SW 1271 (cell line): ENCODE results near the gene RAET1L.
"Not testable (repeated sequence)": the region's sequence is repeated elsewhere in the genome, so short reads cannot be mapped to it uniquely, and the experiment has no call there.

Experiments used
- DNase-seq, 2 experiments: peaks; one replicate each; lab custom pipeline; 2025; lab: John Stamatoyannopoulos, UW

Gene RAET1L

DNA sequence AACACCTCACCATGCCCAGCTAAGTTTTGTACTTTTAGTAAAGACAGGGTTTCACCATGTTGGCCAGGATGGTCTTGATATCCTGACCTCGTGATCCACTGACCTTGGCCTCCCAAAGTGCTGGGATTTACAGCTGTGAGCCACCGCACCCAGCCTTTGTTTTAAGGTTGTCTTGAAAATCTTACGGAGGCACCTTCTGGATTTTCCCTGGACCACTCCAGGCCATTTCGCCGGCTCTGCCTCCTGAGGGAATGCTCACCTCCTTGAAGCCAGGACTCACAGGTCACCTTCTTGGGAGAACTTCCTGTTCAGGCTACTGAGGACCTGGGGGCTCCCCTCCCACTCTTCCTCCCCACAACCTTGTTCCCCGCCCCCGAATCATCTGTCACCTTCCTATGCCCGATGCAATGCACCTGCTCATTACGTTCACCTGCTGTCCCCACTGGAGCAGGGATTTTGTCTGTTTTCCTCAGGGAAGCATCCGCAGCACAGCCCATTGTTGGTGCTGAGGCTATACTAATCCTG lies 19.4 kb upstream of the RAET1L start:
- no peak for DNase-seq

DNA sequence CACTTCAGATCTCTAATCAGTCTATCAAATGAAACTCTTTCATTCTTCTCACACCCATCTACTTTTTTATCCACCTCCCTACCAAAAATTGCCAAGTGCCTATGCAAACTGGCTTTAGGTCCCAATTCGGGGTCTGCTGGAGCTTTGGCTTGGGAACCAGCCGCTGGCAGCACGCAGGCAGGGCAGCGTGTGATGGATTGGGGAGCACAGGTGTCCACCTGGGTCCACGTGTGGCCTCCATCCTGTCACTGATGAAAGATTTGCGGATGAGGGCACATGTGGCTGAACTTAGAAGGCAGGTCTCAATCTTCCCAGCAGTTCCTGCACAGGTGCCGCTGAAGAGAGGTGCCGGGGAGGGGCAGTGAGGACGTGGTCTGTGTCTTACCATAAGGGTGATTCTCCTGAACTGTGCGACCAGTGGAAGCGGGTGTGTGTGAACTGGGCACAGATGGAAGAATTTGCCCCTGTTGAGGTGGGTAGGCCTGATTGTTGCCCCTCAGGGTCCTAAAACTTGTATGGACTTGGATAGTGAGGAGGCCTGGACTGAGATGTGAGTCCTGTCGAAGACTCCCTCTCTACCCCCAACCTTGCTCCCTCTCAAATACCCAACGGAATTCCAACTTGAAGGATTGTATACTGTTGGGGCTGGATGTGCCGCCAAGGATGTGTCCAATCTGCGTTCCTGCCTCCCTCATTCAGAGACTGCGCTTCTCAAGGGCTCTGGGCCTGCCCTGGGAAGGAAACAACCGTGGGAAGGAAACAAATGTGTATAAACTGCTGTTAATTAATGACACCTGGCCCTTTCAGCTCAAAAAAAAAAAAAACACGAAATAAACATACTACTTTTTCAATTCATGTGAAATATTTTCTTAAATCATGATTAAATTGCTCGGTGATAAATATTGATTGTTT lies 18.4 kb upstream of the RAET1L start:
- no peak for DNase-seq

DNA sequence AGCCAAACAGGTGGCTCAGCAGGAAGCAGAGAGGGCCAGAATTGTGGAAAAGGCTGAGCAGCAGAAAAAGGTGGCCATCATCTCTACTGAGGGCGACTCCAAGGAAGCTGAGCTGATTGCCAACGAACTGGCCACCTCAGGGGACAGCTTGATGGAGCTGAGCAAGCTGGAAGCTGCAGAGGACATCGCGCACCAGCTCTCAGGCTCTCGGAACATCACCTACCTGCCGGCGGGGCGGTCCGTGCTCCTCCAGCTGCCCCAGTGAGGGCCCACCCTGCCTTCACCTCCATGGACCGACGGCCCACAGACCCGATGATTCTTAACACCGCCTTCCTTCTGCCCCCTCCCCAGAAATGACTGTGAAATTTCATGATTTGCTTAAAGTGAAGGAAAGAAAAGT lies 17.8 kb upstream of the RAET1L start:
- DNase-seq: no peak

DNA sequence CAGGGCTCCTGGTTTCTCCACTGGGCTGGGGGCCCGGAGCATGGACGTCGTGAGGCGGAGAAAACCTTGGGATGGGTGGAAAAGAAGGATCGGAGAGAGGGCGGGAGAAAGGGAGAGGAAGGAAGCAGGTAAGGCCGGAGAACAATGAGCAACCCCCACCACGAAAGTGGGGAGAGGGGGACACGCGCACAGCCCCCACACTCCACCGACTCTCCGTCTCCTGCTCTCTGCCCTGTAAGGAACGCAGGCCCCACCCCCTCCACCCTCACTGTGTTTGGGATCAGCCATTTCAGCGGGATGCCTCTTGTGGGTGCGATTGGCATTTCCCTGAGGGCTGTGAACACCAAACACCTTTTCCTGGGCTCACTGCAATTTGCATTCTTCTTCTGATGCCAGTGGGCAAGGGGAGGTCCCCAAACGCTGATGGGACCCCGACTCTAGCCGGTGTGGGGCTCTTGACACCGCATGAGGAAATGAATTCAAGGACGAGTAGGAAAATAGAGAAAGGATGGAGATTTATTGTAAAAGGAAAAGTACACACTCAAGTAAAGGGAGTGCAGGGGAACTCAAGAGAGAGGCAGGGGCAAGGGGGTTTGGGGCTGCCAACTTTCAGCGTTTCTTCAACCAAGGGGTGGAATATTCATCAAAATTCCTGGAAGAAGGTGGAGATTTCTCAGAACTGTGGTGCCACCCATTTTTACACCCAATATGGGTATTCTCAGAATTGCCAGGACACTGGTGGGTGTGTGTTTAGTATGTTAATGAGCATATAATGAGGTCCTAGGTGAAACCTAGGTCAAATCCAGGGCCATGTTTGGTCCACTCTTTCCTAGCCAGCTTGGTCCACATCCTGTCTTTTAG lies 13.1 kb upstream of the RAET1L start:
- no peak for DNase-seq

DNA sequence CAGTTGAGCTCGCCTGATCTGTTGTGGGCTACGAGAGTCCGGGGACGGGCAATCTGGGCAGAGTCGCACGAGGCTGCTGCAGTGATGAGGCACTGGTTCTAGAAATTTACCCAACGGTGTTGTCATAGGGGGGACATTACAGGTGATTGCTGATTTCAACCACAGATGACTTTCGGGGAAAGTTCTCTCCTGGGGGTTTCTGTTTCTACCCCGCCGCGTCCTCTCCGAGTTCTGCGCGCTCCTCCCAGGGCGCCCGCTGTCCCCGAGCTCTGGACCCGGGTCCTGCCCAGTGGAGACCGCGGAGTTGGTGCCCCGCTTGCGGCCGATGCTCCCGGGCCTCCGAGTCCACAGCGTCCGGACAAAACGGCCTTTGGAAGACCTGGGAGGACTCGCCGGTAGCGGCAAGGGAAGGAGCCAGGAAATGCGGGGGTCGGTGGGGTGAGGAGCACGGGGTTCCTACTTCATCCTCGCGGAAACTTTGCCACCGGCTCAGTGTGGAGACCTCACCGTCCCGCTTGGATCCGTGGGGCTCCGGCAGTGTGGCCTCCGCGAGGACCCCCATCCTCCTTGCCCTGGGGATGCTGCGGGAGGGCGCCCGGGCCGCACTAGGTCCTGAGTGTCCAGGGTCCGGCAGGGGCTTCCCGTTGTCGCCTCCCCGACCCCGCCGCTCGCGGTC lies 12.3 kb upstream of the RAET1L start:
- no peak for DNase-seq

DNA sequence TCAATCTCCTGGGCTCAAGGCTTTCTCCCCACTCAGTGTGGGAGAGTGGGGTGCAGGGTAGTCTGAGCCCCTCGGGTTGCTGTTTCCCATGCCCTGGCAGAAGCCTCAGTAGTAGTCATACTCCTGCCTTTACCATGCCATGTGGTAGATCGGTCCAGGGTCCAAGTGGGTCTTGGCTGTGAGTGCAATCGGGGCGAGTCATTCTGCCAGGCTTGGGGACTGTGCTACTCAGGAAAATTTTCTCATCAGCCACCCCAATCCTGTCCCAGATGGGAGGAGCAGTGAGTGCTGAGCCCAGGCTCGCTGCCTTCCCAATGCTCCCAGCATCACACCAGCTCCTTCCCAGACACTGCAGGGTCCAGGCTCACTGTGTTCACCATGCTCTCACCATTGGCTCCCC lies 10.7 kb upstream of the RAET1L start:
- no peak for DNase-seq

DNA sequence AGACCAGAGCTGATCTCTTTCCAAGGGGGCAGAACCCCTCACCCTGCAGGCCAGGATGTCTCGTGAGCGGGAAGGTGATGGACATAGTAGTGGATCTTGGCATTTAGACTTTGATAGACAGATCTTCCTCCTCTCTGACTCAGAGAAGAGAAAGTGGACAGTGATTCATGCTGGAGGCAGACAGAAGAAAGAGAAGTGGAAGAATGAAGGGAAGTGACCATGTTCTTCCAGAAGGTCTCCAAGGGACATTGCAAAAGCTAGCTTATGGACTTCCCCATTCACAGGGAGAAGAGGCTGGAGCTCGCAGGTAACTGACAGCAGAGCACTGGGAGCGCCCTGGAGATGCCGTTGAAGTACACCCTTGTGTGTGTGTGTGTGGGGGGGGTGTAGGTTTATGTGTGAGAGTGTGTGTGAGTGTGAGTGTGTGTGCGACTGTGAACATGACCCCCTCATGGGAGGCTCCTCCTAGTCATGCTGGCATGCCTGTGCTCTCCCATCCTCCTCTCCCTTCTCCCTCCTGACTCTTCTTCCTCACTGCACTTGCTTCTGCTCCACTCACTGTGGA lies 8.0 kb upstream of the RAET1L start:
- DNase-seq: no peak

DNA sequence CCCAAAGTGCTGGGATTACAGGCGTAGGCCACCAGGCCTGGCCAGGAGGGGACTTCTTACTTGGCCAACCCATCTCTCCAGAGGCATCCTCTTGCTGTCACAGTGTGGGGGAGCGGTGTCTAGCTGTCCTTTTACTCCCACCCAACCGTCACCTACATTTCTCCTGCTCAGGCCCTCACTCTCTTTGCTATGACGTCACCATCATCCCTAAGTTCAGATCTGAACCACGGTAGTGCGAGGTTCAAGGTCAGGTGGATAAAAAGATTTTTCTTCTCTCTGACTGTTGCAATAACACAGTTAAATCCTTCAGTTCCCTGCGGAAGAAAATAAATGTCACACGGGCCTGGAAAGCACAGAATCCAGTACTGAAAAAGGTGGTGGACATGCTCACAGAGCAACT lies 7.3 kb upstream of the RAET1L start:
- DNase-seq: no peak

DNA sequence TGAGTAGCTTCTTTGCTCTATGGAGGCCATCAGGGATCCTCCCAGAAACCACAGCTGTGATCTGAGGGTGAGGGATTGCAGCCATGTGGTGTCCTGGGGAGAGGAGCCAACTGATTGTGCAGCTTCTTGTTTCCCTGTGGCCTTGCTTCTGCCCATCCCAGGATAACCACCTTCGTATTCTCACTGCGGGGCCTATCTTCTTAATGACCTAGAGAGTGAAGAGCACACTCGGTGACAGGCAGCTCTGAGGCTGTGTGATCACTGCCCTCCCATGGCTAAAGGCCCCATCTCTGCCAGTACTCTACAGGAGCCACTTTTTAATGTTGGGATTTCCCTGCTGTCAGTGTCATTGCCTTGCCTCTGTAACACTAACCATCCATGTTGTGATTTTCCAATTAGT lies 5.3 kb upstream of the RAET1L start:
- DNase-seq: no peak

DNA sequence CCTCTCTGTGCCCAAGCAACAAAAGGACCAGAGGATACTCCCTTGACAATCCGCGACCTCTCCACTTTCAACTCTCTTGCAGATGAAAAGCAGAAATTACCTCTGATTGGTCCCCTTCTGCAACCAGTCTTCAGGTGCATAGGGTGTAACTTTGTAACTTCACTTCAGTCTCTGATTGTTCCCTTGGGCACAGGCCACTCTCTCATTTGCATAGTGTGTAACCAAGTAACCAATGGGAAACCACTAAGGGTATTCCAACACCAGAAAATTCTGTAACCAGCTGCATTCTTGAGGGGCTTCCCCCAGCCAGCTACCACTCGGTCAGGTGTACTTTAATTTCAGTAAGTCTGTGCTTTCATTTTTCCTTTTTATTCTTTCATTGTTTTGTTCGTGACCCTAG lies 4.4 kb upstream of the RAET1L start:
- no peak for DNase-seq

DNA sequence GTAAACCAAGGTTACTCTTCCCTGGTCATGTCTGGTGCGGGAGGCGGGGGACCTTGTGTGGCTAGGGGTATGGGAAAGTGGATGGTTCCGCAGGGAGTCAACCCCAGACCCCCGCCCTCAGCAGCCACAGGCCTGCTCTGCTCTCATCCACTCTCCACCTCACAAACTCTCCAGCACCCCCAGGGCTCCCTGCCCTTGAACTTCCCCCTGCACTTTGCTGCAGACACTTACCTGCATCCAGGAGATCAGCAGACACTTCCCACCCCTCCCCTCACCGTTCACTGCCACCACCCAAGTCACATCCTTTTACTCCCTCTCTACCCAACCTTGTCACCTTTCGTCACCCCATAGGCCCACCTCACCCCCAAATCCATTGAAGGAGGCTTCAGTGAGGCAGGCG lies 3.9 kb upstream of the RAET1L start:
- DNase-seq: no peak

DNA sequence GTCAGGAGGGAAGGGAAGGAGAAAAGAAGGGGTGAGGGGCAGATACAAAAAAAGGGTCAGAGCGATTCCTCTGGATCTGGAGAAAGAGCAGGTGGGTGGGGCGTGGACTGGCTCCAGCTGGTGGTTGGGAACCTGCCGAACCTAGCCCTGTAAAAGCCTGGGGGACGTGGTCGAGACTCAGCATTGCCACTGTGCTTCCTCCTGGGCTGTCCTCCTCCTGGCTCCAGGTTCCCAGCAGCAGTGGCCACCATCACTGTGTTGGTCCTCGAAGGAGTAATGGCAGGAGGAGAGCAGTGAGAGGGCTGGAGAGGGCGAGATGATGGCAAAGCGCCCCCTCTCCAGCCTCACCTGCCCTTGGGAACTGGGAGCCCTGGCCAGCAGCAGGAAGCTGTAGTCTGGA lies 3.5 kb upstream of the RAET1L start:
- no peak for DNase-seq

DNA sequence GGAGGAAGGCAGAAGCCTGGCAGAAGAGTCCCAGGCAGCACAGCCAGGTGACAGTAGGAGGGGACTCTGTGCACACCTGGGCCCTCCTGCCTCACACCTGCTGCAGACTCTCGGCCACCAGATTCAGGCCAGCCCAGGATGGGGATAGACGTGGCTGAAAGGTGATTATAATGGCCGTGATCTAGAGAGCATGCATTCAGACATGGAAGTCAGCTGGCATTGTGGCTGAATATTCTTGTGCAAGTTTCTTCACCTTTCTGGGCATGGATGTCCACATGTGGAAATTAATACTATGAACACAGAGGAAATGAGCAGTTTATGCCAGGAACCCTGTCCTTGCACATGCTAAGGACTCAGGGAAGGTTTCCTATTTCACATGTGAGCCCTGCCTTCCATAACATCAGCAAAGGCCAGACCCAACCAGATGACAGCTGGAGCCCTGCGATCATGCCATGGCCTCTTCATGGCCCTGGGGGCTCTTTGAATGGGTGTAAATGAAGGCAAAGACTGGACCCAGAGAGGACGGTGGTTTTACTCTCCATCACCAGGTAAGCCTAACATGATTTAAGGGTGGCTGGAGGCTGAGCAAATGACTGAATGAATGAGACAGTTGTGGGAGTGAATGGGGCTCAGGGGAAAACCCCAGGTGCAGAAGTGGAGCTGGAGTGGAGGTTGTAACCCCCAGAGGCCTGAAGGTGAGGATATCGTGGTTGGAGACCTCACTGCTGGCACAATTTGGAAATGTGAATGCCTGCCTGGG lies 2.7 kb upstream of the RAET1L start:
- DNase-seq: no peak

DNA sequence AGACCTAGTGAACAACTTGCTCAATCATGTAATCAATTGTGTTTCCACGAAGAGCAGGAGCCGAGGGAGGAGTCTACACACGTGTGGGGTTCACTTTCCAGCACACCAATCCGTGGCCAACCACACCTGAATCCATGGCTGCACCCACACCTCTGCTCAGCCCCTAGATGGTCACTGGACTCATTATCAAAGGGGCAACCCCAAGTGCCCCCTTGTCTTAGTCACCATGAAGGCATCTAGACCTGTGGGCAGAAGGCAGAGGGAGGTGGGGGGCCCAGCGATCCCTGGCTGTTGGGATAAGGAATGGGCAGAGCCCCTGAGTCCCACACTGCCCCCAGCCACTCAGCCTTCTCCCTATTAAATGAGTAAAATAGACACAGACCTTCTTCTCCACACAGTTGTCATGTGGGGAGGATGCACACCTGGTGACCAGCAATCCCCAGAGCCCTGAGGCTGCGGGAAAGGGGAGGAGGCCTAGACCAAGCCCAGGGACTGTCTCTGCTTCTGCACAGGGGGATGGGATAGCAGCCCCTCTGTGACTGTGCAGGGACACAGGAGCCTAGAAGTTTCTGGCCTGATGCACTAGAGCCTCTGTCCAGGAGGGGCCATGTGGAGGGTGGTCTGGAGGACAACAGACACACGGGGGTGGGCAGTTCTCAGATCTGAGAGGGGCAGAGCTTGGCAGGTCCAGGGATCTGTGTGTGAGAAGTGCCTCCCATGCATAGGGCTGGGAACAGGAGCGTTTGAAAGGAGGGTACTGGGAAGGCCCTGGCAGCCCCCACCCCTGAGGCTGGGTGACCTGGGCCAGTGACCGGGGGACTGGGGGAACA lies 1.9 kb upstream of the RAET1L start:
- no peak for DNase-seq

DNA sequence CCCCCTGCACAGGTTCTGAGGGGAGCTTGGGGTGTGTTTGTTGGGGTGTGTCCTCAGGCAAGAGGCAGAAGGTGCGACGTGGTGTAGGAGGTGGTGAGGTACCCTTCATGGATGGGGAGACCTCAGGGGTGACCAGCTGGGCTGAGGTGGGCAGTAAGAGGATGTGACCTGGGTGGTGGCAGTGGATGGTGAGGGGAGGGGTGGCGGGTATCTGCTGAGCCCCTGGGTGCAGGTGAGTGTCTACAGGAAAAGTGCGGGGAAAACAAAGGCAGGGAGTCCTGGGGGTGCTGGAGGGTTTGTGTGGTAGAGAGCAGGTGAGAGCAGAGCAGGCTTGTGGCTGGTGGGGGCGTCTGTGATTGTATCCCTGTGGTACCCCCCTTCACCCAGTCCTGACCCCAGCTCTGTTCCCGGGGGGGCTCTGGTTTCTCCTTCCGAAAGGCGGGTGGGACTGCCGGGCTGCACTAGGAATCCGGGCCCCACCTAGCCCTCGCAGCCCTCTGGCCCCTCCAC lies 631 bp downstream of the RAET1L start:
- no peak for DNase-seq

DNA sequence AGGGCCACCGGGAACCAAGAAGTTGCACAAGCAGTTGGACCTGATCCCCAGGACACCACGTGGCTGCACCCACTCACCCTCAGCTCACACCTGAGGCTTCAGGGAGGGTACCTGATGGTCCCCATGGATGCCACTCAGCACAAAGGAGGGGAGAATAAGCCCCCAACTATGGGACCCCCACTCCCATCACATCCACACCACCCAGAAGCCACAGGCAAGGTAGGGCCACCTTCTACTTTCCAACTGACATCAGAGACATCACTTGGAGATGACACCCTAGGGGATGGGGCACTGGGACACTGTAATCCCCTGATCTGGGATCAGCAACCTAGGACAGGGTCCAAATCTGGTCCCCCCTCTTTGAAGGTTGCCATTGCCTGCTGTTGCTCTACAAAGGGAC lies 1.3 kb downstream of the RAET1L start:
- not testable (repeated sequence) for DNase-seq

DNA sequence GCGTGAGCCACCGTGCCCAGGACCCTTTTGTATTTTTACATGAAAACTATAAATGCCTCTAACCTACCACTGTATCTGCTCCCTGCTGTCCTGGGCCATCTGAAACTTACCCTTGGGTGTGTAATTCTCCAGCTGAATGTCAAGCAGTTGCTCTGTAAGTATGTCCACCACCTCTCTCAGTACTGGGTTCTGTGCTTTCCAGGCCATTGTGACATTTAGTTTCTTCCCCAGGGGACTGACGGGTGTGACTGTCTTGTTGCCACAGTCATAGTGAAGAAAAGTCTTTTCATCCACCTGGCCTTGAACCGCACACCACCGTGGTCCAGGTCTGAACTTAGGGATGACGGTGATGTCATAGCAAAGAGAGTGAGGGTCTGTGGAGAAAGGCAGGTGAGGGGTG lies 3.5 kb downstream of the RAET1L start:
- DNase-seq: not testable (repeated sequence)

DNA sequence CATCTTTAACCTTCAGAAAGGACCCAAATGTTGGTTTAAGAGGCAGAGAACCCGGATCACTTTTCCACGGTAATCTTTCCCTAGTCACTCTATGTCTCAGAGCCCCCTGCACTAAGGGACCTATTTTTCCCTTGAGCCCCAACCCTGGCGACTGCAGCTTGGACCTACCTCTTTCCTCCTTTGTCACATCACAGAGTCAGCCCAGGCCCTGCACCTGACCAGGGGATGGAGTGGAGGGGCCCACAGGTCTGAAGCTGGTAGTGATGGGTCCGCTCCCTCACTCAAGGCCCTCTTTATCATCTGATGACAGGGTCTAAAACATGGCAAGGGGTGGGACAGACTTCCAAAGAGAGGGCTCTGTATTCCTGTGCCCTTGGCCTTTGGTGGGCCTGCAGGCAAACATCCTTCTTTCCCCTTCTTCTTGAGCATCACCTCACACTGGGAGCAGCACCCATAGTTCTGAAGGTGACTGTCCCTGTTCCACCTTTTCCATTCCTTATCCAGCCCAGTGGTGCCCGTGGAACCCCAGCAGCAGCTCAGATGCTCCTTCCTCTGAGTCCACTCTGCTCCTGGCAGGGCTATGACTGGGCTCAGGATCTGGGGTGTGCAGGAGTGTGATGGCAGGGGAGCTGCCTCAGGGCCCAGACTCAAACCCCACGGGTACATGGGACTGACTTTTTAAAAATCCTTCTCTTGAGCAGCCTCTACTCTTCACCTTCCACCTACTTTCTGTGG lies 6.3 kb downstream of the RAET1L start:
- DNase-seq: no peak

DNA sequence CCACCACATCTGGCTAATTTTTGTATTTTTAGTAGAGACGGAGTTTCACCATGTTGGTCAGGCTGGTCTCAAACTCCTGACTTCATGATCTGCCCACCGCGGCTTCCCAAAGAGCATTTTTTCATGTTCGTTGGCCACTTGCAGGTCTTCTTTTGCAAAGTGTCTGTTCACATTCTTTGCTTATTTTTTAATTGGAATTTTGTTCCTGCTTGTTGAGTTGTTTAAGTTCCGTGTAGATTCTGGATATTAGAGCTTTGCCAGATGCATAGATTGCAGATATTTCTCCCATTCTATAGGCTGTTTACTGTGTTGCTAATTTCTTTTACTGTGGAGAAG lies 8.2 kb downstream of the RAET1L start:
- not testable (repeated sequence) for DNase-seq
